Ovary (tissue), 9 donors: ENCODE measurements around the gene TUBA1A. TPM values are rescaled to one million over a fixed set of nuclear protein-coding genes. Genes with fewer than 3 reads are reported as not detected.
"Not testable (repeated sequence)": the region's sequence is repeated elsewhere in the genome, so short reads cannot be mapped to it uniquely, and the experiment has no call there.

Experiments
- DNase-seq, 5 donors: peaks; one replicate each; pipeline ENCODE4 v3.0.0-alpha.2; 2019 to 2020
- H3K27ac ChIP-seq, 2 donors: fragments of 200-600 bp; one replicate each; pipeline versions ENCODE4 v1.5.1 to v1.8.0; 2019 to 2022
- H3K27me3 ChIP-seq: fragments of 200-600 bp; one replicate; pipeline ENCODE4 v1.8.0; 2022
- H3K36me3 ChIP-seq: fragments of 200-600 bp; sonication (generic); one replicate; pipeline ENCODE4 v1.5.1; 2019
- H3K4me1 ChIP-seq: one replicate; pipeline ENCODE4 v1.8.1; 2013; ENCODE audit warnings: mild to moderate bottlenecking, moderate library complexity; ENCODE audit not compliant: insufficient read depth
- H3K4me3 ChIP-seq: fragments of 200-600 bp; sonication (generic); one replicate; pipeline ENCODE4 v1.5.1; 2017
- H3K9me3 ChIP-seq, 2 donors: fragments of 200-600 bp in 1 of 2; sonication (generic) in 1 of 2; one replicate each; pipeline versions ENCODE4 v1.5.1 to v1.8.1; 2013 to 2019; ENCODE audit warnings: mild to moderate bottlenecking in 1 of 2, moderate library complexity in 1 of 2
- CTCF ChIP-seq, 3 donors: fragments of 450-650 bp in 2 of 3; fragments of 200-600 bp in 1 of 3; IDR thresholded peaks; one replicate each; pipeline versions ENCODE4 v1.5.1 to v1.8.0; 2016 to 2022; ENCODE audit warnings: antibody characterized with exemption in 3 of 3, mild to moderate bottlenecking in 1 of 3
- EP300 ChIP-seq: sonication (generic); formaldehyde crosslinking; IDR thresholded peaks from one replicate; pipeline ENCODE4 v1.6.1; 2017; ENCODE audit warnings: antibody characterized with exemption
- POLR2A ChIP-seq: fragments of 450-650 bp; IDR thresholded peaks from one replicate; pipeline ENCODE4 v1.6.1; 2017; ENCODE audit warnings: antibody characterized with exemption, mild to moderate bottlenecking, moderate library complexity
- WGBS, 3 donors: extraction: QIAGEN DNeasy Blood & Tissue Kit in 1 of 3; methylation state at CpG; one replicate each; pipeline versions ENCODE4 v1.1.5 to v1.1.7; 2013 to 2017; 5-methylcytosine and 5-hydroxymethylcytosine counted together
- intact Hi-C, 4 donors: fragments of 100-400 bp; cut with DNase I; formaldehyde crosslinking; loops; one replicate each; pipeline versions ENCODE4 v1.11.0 to v1.15.1; 2022 to 2023
- polyA plus RNA-seq, 2 donors: library from polyadenylated mRNA; stranded (reverse); fragments of 200-250 nt in 1 of 2; fragments of 350-450 nt in 1 of 2; fragmentation: Illumina TruSeq in 1 of 2; extraction: RNeasy Lipid Tissue Mini Kit (QIAGEN cat#74804) in 1 of 2; gene quantifications; one replicate each; pipeline ENCODE4 v1.2.3, GENCODE V29; 2013 to 2014
- total RNA-seq, 7 donors: library from RNA; depleted of rRNA in 2 of 7; stranded (reverse); fragments of >200 nt in 2 of 7; fragmentation: NEBNext Ultra II Directional in 3 of 7; extraction: Animal tissue kit (Norgen Biotek cat#: 25700) in 3 of 7; gene quantifications; one replicate each; pipeline versions ENCODE4 v1.1.0 to v1.2.4, GENCODE V29; 2016 to 2023
- donor health status: DM: no; HTN: no; CAD: no; lungs with moderate emphysema.
- donor health status: DM: no; HTN: no; CAD: no.
- donor health status: Bipolar disorder and iron deficiency.
- donor health status: DM: yes; HTN: yes; CAD: no.
- donor health status: DM: no; HTN: no; CAD: no.
- donor health status: DM: yes; HTN: yes; CAD: no.

Gene TUBA1A
- total and polyA plus RNA-seq, 9 donors = 140 to 535 (median 195) TPM

GRCh38 chr12:49212572-49212971 lies 23.7 kb upstream of the TUBA1A start:
- Histone ChIP-seq H3K27me3 (no peaks in the 10 kb centered on the region), H3K27ac (no peak overlapping the region), H3K9me3 (no peaks in the 10 kb centered on the region), H3K36me3 (no peaks in the 10 kb centered on the region), H3K4me3 (no peak overlapping the region), H3K4me1 (peaks cover 3% of the 10 kb centered on the region)
- intact Hi-C loops = no loop called here
- 80 to 88% (median 87%) methylated on average over 9 of the region's 9 CpGs for WGBS, 3 donors
- DNase-seq = peak in 1 of 5 donors; percentile 12
- TF ChIP-seq POLR2A (no peak), CTCF (IDR thresholded peaks at IDR 0.05) (no peak), EP300 (no peak)

DNA sequence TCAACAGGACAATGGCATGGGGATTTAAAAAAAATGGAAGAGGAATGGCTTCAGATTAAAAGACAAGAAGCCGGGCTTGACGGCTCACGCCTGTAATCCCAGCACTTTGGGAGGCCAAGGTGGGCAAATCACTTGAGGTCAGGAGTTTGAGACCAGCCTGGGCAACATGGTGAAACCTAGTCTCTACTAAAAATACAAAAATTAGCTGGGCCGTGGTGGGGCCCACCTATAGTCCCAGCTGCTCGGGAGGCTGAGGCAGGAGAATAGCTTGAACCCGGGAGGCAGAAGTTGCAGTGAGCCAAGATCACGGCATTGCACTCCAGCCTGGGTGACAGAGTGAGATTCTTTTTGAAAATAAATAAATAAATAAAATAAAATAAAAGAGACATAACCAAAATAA lies 21.8 kb upstream of the TUBA1A start:
- intact Hi-C loops, H3K4me1 ChIP-seq, H3K4me3 ChIP-seq, H3K27me3 ChIP-seq, H3K27ac ChIP-seq, H3K36me3 ChIP-seq, H3K9me3 ChIP-seq: not testable (repeated sequence)
- DNase-seq = peak in 1 of 5 donors; percentile 1
- WGBS, 3 donors = 90 to 96% (median 92%) methylated on average over 7 of the region's 7 CpGs

DNA sequence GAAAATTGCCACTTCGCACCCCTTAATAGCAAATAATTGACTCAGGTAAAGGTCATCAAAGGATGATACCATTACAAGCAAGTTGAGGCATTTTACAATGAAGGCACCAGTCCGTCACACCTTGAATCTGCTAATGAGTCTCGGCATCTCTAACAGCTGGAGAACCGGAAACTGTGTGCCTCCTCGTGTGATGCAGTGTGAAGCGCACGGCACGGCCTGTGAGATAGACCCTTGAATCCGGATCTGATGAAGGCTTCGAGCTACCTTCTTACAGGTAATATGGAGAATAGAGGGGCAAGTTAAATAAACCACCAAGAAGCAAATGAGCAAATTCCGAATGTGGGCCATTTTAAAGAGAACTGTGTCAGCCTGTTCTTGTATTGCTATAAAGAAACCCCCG lies 19.8 kb upstream of the TUBA1A start:
- intact Hi-C loops = no loop called here
- Histone ChIP-seq H3K4me3 (no peak overlapping the region), H3K4me1 (no peaks in the 10 kb centered on the region), H3K27ac (no peak overlapping the region), H3K27me3 (no peaks in the 10 kb centered on the region), H3K9me3 (no peaks in the 10 kb centered on the region), H3K36me3 (no peaks in the 10 kb centered on the region)
- WGBS, 3 donors = 83 to 90% (median 87%) methylated on average over 12 of the region's 12 CpGs
- TF ChIP-seq EP300 = no peak
- TF ChIP-seq CTCF (IDR thresholded peaks at IDR 0.05) = no peak
- TF ChIP-seq POLR2A = no peak
- DNase-seq = peak in 1 of 5 donors; percentile 2

- Histone ChIP-seq H3K27ac (no peak overlapping the region), H3K4me1 (no peaks in the 10 kb centered on the region), H3K27me3 (no peaks in the 10 kb centered on the region), H3K9me3 (no peaks in the 10 kb centered on the region), H3K36me3 (no peaks in the 10 kb centered on the region), H3K4me3 (no peak overlapping the region)
- 52 to 87% (median 78%) methylated on average over 1 of the region's 1 CpG for WGBS, 3 donors
- TF ChIP-seq EP300 (no peak), POLR2A (no peak), CTCF (IDR thresholded peaks at IDR 0.05) (no peak)
- no peak for DNase-seq
- intact Hi-C loops = no loop called here
Observed at GRCh38 chr12:49208146-49208545, 19.3 kb upstream of the TUBA1A start.

DNA sequence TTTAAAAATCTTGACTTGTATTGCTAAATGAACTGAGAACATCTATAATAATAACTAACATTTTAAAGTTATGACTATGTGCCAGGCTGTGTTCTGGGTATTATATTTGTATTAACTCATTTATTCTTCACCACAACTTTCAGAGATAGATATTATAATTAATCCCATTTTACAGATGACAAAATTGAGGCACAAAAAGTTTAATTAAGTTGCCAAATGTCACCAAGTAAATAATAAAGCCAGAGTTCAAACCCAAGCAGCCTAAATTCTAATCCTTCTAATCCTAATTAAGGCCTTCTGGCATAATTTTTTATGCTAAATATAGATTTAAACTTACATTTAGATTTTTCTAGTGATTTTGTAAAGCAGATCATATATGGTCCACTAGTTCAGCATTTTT lies 17.5 kb upstream of the TUBA1A start:
- Histone ChIP-seq H3K9me3 (no peaks in the 10 kb centered on the region), H3K4me1 (peaks cover 3% of the 10 kb centered on the region), H3K4me3 (no peak overlapping the region), H3K27me3 (no peaks in the 10 kb centered on the region), H3K36me3 (no peaks in the 10 kb centered on the region), H3K27ac (no peak overlapping the region)
- intact Hi-C loops = no loop called here
- TF ChIP-seq EP300 (no peak), POLR2A (no peak), CTCF (IDR thresholded peaks at IDR 0.05) (no peak)
- no peak for DNase-seq
